ENCODE results near the gene UCHL1. TPM values are rescaled to one million over a fixed set of nuclear protein-coding genes. Genes with fewer than 3 reads are reported as not detected.
"Not testable (repeated sequence)": the region's sequence is repeated elsewhere in the genome, so short reads cannot be mapped to it uniquely, and the experiment has no call there.

The UCHL1 gene
- total RNA-seq, 1 donor from 2014 or later: 168 TPM

- no peaks in the 10 kb centered on the region for H3K4me1 Mint-ChIP-seq (ENCODE audit: unreplicated experiment)
- H3K4me3 Mint-ChIP-seq (ENCODE audit: unreplicated experiment): no peak overlapping the region
- H3K9me3 Mint-ChIP-seq (ENCODE audit: unreplicated experiment): no peaks in the 10 kb centered on the region
- TF ChIP-seq CTCF (IDR thresholded peaks at IDR 0.05): no peak
- H3K36me3 Mint-ChIP-seq (ENCODE audit: unreplicated experiment): no peaks in the 10 kb centered on the region
- no peak for DNase-seq (ENCODE audit: extremely low spot score, unreplicated experiment)
- H3K27me3 Mint-ChIP-seq (ENCODE audit: unreplicated experiment): peaks cover 32% of the 10 kb centered on the region
- no peak overlapping the region for H3K27ac Mint-ChIP-seq (ENCODE audit: unreplicated experiment)
Measured at GRCh38 chr4:41304221-41304620, 47.5 kb downstream of the UCHL1 start.

DNA sequence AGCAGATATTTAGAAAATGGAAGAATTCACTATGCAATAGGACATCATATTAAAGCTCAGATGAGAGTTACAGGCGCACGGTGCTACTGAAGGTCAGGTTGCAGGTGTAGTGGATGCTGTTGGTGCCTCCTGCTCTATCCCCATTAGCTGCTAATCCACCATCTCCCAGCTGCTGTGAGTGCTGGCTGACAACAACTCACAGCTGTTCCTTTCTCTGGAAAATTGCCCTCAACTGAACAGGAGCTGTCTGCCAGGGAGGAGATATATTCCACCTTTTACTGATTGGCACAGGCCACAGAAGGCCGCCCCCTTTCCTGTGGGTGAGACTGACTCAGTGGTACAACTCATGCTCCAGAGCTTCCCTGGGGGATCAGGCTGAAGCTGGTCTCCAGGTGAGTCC is 48.7 kb downstream of the UCHL1 start:
- no peak for DNase-seq (ENCODE audit: extremely low spot score, unreplicated experiment)
- peaks cover 28% of the 10 kb centered on the region for H3K27me3 Mint-ChIP-seq (ENCODE audit: unreplicated experiment)
- H3K4me1 Mint-ChIP-seq (ENCODE audit: unreplicated experiment): no peaks in the 10 kb centered on the region
- no peaks in the 10 kb centered on the region for H3K9me3 Mint-ChIP-seq (ENCODE audit: unreplicated experiment)
- no peak overlapping the region for H3K27ac Mint-ChIP-seq (ENCODE audit: unreplicated experiment)
- TF ChIP-seq CTCF (IDR thresholded peaks at IDR 0.05): no peak
- H3K4me3 Mint-ChIP-seq (ENCODE audit: unreplicated experiment): no peak overlapping the region
- no peaks in the 10 kb centered on the region for H3K36me3 Mint-ChIP-seq (ENCODE audit: unreplicated experiment)

- TF ChIP-seq CTCF (IDR thresholded peaks at IDR 0.05): no peak
- H3K36me3 Mint-ChIP-seq (ENCODE audit: unreplicated experiment): no peaks in the 10 kb centered on the region
- H3K27ac Mint-ChIP-seq (ENCODE audit: unreplicated experiment): no peak overlapping the region
- H3K9me3 Mint-ChIP-seq (ENCODE audit: unreplicated experiment): no peaks in the 10 kb centered on the region
- no peak for DNase-seq (ENCODE audit: extremely low spot score, unreplicated experiment)
- H3K4me1 Mint-ChIP-seq (ENCODE audit: unreplicated experiment): no peaks in the 10 kb centered on the region
- no peak overlapping the region for H3K4me3 Mint-ChIP-seq (ENCODE audit: unreplicated experiment)
- H3K27me3 Mint-ChIP-seq (ENCODE audit: unreplicated experiment): peaks cover 17% of the 10 kb centered on the region
Measured at GRCh38 chr4:41307638-41308037, 50.9 kb downstream of the UCHL1 start.

- H3K4me1 Mint-ChIP-seq (ENCODE audit: unreplicated experiment): no peaks in the 10 kb centered on the region
- H3K9me3 Mint-ChIP-seq (ENCODE audit: unreplicated experiment): no peaks in the 10 kb centered on the region
Measured at GRCh38 chr4:41308398-41308797, 51.7 kb downstream of the UCHL1 start.

DNA sequence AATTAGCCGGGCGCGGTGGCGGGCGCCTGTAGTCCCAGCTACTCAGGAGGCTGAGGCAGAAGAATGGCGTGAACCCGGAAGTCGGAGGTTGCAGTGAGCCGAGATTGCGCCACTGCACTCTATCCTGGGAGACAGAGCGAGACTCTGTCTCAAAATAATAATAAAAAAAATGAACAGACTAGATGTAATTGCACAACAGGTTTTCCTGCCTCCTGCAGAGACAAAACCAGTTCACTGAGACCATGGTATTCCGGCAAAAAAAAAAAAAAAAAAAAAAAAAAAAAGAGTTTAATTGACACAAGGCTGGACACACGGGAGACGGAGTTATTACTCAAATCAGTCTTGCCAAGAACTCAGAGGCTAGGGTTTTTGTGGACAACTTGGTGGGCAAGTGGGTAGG is 58.7 kb downstream of the UCHL1 start:
- DNase-seq (ENCODE audit: extremely low spot score, unreplicated experiment); H3K9me3 Mint-ChIP-seq (ENCODE audit: unreplicated experiment); H3K4me1 Mint-ChIP-seq (ENCODE audit: unreplicated experiment); H3K27ac Mint-ChIP-seq (ENCODE audit: unreplicated experiment); H3K36me3 Mint-ChIP-seq (ENCODE audit: unreplicated experiment); H3K4me3 Mint-ChIP-seq (ENCODE audit: unreplicated experiment): not testable (repeated sequence)
- peaks cover 19% of the 10 kb centered on the region for H3K27me3 Mint-ChIP-seq (ENCODE audit: unreplicated experiment)

More at GRCh38 chr4:41308398-41308797, 51.7 kb downstream of the UCHL1 start:
- no peak overlapping the region for H3K4me3 Mint-ChIP-seq (ENCODE audit: unreplicated experiment)
- peaks cover 14% of the 10 kb centered on the region for H3K27me3 Mint-ChIP-seq (ENCODE audit: unreplicated experiment)
- DNase-seq (ENCODE audit: extremely low spot score, unreplicated experiment): no peak
- H3K27ac Mint-ChIP-seq (ENCODE audit: unreplicated experiment): no peak overlapping the region
- no peak for TF ChIP-seq CTCF (IDR thresholded peaks at IDR 0.05)
- H3K36me3 Mint-ChIP-seq (ENCODE audit: unreplicated experiment): no peaks in the 10 kb centered on the region

DNA sequence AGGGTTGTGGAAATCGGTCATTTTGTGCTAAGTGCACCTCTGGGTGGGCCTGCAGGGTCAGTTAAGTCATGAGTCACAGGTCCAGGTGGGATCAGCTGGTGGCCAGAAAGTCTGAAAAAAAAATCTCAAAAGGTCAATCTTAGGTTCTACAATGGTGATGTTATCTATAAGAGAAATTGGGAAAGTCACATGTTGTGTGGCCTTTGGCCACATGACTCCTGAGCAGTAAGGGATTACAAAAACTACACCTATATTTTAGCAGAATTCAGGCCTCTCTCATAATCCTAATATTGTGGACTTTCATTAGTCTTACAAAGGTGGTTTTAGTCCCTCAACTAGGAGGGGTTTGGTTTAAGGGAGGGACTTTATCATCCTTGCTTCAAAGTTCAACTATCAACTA is 59.1 kb downstream of the UCHL1 start:
- no peaks in the 10 kb centered on the region for H3K36me3 Mint-ChIP-seq (ENCODE audit: unreplicated experiment)
- H3K9me3 Mint-ChIP-seq (ENCODE audit: unreplicated experiment): no peaks in the 10 kb centered on the region
- no peak for DNase-seq (ENCODE audit: extremely low spot score, unreplicated experiment)
- H3K4me1 Mint-ChIP-seq (ENCODE audit: unreplicated experiment): no peaks in the 10 kb centered on the region
- H3K4me3 Mint-ChIP-seq (ENCODE audit: unreplicated experiment): no peak overlapping the region
- H3K27ac Mint-ChIP-seq (ENCODE audit: unreplicated experiment): no peak overlapping the region
- H3K27me3 Mint-ChIP-seq (ENCODE audit: unreplicated experiment): peaks cover 19% of the 10 kb centered on the region
- no peak for TF ChIP-seq CTCF (IDR thresholded peaks at IDR 0.05)

All from osteocyte (in vitro differentiated cells).